Ovary (tissue), 9 donors: ENCODE measurements around the gene CACNA1E. TPM values are rescaled to one million over a fixed set of nuclear protein-coding genes. Genes with fewer than 3 reads are reported as not detected.

ENCODE experiments used
- DNase-seq, 5 donors: peaks; one replicate each; pipeline ENCODE4 v3.0.0-alpha.2; 2019 to 2020
- H3K27ac ChIP-seq, 2 donors: fragments of 200-600 bp; one replicate each; pipeline versions ENCODE4 v1.5.1 to v1.8.0; 2019 to 2022
- H3K27me3 ChIP-seq: fragments of 200-600 bp; one replicate; pipeline ENCODE4 v1.8.0; 2022
- H3K36me3 ChIP-seq: fragments of 200-600 bp; sonication (generic); one replicate; pipeline ENCODE4 v1.5.1; 2019
- H3K4me1 ChIP-seq: one replicate; pipeline ENCODE4 v1.8.1; 2013; ENCODE audit warnings: mild to moderate bottlenecking, moderate library complexity; ENCODE audit not compliant: insufficient read depth
- H3K4me3 ChIP-seq: fragments of 200-600 bp; sonication (generic); one replicate; pipeline ENCODE4 v1.5.1; 2017
- H3K9me3 ChIP-seq, 2 donors: fragments of 200-600 bp in 1 of 2; sonication (generic) in 1 of 2; one replicate each; pipeline versions ENCODE4 v1.5.1 to v1.8.1; 2013 to 2019; ENCODE audit warnings: mild to moderate bottlenecking in 1 of 2, moderate library complexity in 1 of 2
- EP300 ChIP-seq: sonication (generic); formaldehyde crosslinking; IDR thresholded peaks from one replicate; pipeline ENCODE4 v1.6.1; 2017; ENCODE audit warnings: antibody characterized with exemption
- POLR2A ChIP-seq: fragments of 450-650 bp; IDR thresholded peaks from one replicate; pipeline ENCODE4 v1.6.1; 2017; ENCODE audit warnings: antibody characterized with exemption, mild to moderate bottlenecking, moderate library complexity
- WGBS, 3 donors: extraction: QIAGEN DNeasy Blood & Tissue Kit in 1 of 3; methylation state at CpG; one replicate each; pipeline versions ENCODE4 v1.1.5 to v1.1.7; 2013 to 2017; 5-methylcytosine and 5-hydroxymethylcytosine counted together
- intact Hi-C, 4 donors: fragments of 100-400 bp; cut with DNase I; formaldehyde crosslinking; loops; one replicate each; pipeline versions ENCODE4 v1.11.0 to v1.15.1; 2022 to 2023
- polyA plus RNA-seq, 2 donors: library from polyadenylated mRNA; stranded (reverse); fragments of 200-250 nt in 1 of 2; fragments of 350-450 nt in 1 of 2; fragmentation: Illumina TruSeq in 1 of 2; extraction: RNeasy Lipid Tissue Mini Kit (QIAGEN cat#74804) in 1 of 2; gene quantifications; one replicate each; pipeline ENCODE4 v1.2.3, GENCODE V29; 2013 to 2014
- total RNA-seq, 7 donors: library from RNA; depleted of rRNA in 2 of 7; stranded (reverse); fragments of >200 nt in 2 of 7; fragmentation: NEBNext Ultra II Directional in 3 of 7; extraction: Animal tissue kit (Norgen Biotek cat#: 25700) in 3 of 7; gene quantifications; one replicate each; pipeline versions ENCODE4 v1.1.0 to v1.2.4, GENCODE V29; 2016 to 2023
- TF ChIP-seq, protein P1 (sequence below), 3 donors: fragments of 450-650 bp in 2 of 3; fragments of 200-600 bp in 1 of 3; IDR thresholded peaks; one replicate each; pipeline versions ENCODE4 v1.5.1 to v1.8.0; 2016 to 2022; ENCODE audit warnings: antibody characterized with exemption in 3 of 3, mild to moderate bottlenecking in 1 of 3
- donor health status: DM: no; HTN: no; CAD: no; lungs with moderate emphysema.
- donor health status: DM: no; HTN: no; CAD: no.
- donor health status: Bipolar disorder and iron deficiency.
- donor health status: DM: yes; HTN: yes; CAD: no.
- donor health status: DM: no; HTN: no; CAD: no.
- donor health status: DM: yes; HTN: yes; CAD: no.

Gene CACNA1E
- total and polyA plus RNA-seq, 9 donors, result 0.01 to 0.34 (median 0.10) TPM; not detected in 3

DNA sequence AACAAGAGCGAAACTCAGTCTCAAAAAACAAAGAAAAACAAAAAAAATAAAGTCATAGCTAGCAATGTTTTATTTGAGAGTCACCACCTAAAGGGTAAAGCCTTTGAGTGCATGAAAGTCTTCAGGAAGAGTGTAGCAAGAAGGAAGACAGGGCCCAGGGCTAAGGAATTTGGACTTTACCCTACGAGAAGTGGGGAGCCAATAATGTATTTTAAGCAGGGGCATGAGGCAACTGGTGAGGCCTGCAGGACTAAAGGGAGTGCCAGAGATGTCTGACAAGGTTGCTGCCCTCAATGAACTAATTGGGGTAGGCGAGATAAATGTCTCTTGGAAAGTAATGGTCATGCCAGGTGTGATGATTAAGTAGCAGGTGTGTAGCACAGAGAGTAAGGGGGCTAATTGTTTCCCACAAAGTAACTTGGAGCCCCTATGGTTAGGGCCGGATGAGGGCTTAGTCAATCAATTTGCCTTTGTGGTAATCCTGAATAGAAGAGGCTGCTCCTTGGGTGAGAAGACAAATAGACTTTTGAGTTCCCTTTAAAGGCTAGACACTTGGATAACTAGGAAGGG is 31.6 kb upstream of the CACNA1E start:
- no peak overlapping the region for H3K4me3 ChIP-seq
- H3K27ac ChIP-seq, result no peak overlapping the region
- no peaks in the 10 kb centered on the region for H3K27me3 ChIP-seq
- intact Hi-C loops, result no loop called here
- TF ChIP-seq POLR2A, result no peak
- TF ChIP-seq EP300, result no peak
- TF ChIP-seq, protein P1, sequence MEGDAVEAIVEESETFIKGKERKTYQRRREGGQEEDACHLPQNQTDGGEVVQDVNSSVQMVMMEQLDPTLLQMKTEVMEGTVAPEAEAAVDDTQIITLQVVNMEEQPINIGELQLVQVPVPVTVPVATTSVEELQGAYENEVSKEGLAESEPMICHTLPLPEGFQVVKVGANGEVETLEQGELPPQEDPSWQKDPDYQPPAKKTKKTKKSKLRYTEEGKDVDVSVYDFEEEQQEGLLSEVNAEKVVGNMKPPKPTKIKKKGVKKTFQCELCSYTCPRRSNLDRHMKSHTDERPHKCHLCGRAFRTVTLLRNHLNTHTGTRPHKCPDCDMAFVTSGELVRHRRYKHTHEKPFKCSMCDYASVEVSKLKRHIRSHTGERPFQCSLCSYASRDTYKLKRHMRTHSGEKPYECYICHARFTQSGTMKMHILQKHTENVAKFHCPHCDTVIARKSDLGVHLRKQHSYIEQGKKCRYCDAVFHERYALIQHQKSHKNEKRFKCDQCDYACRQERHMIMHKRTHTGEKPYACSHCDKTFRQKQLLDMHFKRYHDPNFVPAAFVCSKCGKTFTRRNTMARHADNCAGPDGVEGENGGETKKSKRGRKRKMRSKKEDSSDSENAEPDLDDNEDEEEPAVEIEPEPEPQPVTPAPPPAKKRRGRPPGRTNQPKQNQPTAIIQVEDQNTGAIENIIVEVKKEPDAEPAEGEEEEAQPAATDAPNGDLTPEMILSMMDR (IDR thresholded peaks at IDR 0.05), result no peak
- H3K9me3 ChIP-seq, result no peaks in the 10 kb centered on the region
- no peaks in the 10 kb centered on the region for H3K36me3 ChIP-seq
- H3K4me1 ChIP-seq, result no peaks in the 10 kb centered on the region
- 81 to 85% (median 81%) methylated on average over 4 of the region's 4 CpGs for WGBS, 3 donors
- no peak for DNase-seq

DNA sequence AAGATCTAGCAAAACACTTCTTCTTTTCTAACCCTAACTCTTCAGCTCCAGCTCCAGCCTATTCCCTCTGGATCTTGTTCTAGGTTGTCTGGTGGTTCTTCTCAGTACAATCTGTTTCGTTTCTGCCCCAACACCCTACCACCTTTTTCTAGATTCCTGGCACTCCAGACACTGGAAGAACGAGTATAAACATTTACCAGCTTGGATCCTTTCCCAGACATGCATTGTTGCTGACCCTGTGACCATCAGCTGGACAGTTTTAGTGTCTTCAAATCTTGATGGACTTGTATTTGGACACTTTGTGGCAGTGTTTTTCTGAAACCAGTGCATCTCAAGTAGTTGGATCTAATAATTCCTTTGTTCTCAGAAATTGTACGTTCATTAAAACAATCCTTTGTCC is 30.6 kb upstream of the CACNA1E start:
- H3K9me3 ChIP-seq, result no peaks in the 10 kb centered on the region
- TF ChIP-seq EP300, result no peak
- no peak for TF ChIP-seq POLR2A
- TF ChIP-seq, protein P1 (IDR thresholded peaks at IDR 0.05), result no peak
- H3K4me1 ChIP-seq, result no peaks in the 10 kb centered on the region
- no peaks in the 10 kb centered on the region for H3K27me3 ChIP-seq
- 45 to 54% (median 48%) methylated on average over 3 of the region's 3 CpGs for WGBS, 3 donors
- intact Hi-C loops, result no loop called here
- H3K27ac ChIP-seq, result no peak overlapping the region
- H3K4me3 ChIP-seq, result no peak overlapping the region
- H3K36me3 ChIP-seq, result no peaks in the 10 kb centered on the region
- DNase-seq, result no peak

DNA sequence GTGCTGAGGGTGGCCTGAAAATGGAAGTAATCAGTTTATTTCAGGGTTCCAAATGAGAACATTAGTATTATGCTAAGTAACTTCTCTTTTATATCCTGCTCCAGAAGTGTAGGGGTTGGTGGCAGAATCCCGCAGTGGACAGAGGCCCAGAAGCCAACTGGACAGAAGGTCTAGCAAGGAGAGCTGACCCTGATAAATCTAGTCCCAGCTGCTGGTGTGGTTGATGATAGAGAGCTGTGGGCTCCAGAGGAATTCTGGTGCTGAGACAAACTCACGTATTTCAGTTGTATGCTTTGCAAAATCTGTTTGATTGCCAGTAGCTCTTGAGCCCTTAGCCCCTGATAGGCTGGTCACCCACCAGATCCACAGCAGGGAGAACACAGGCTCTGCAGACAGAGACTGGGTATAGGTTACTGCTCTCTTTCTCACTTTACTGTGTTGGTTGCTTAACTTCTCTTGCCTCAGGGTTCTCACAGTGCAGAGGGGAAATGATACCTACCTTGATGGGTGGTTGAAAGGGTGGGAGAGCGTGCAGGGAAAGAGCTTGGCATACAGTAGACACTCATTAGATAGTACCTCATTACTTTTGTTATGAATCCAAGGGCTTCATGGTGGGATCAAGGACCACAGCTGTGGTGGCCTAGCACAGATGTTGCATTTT is 29.6 kb upstream of the CACNA1E start:
- no peak for DNase-seq
- 67 to 77% (median 70%) methylated on average over 3 of the region's 3 CpGs for WGBS, 3 donors
- no peaks in the 10 kb centered on the region for H3K27me3 ChIP-seq

DNA sequence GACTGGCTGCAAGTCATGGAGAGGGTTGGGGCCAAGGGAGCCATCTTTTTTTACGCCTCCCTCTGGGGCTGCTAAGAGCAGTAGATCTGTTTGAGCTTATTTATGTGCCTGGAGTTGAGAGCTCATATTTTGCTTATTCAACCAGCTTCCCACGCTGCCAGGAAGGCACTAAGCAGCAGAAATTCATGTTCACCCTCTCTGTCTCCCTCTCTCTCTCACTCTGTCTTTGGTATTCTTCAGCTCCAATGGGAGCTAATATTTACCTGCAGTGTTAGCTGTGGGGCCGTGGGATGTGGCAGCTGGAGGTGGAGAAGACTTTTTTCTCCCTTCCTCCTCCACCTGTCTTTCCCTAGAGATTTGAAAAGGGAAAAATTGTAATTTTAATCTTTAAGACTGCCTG is 26.8 kb upstream of the CACNA1E start:
- Histone ChIP-seq H3K27me3 (no peaks in the 10 kb centered on the region), H3K4me3 (no peak overlapping the region), H3K36me3 (no peaks in the 10 kb centered on the region), H3K4me1 (no peaks in the 10 kb centered on the region), H3K9me3 (no peaks in the 10 kb centered on the region), H3K27ac (no peak overlapping the region)
- WGBS, 3 donors, result 67 to 73% (median 73%) methylated on average over 3 of the region's 3 CpGs
- intact Hi-C loops, result no loop called here
- no peak for DNase-seq
- TF ChIP-seq, protein P1 (IDR thresholded peaks at IDR 0.05), result no peak
- no peak for TF ChIP-seq EP300
- TF ChIP-seq POLR2A, result no peak

More for the DNA sequence above, 29.6 kb upstream of the CACNA1E start:
- Histone ChIP-seq H3K36me3 (no peaks in the 10 kb centered on the region), H3K9me3 (no peaks in the 10 kb centered on the region), H3K4me3 (no peak overlapping the region), H3K27ac (no peak overlapping the region), H3K4me1 (no peaks in the 10 kb centered on the region)
- TF ChIP-seq EP300 (no peak), POLR2A (no peak)
- TF ChIP-seq, protein P1 (IDR thresholded peaks at IDR 0.05), result no peak
- intact Hi-C loops, result no loop called here
